Skin epidermis (tissue), 12 donors: ENCODE data around the gene MLN.

Experiments
- H3K27ac ChIP-seq, 21 experiments: fragments of 200-600 bp; sonication (generic) in 11 of 21; one replicate each; pipeline ENCODE4 v1.5.0; 2020; ENCODE audit warnings: mild to moderate bottlenecking in 3 of 21, inconsistent platforms in 2 of 21, moderate library complexity in 2 of 21
- H3K4me3 ChIP-seq, 7 experiments: fragments of 200-600 bp; sonication (generic) in 2 of 7; one replicate each; pipeline ENCODE4 v1.5.0; 2020; ENCODE audit warnings: inconsistent platforms in 2 of 7, mild to moderate bottlenecking in 2 of 7, moderate library complexity in 1 of 7

MLN gene, protein sequence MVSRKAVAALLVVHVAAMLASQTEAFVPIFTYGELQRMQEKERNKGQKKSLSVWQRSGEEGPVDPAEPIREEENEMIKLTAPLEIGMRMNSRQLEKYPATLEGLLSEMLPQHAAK

GRCh38 chr6:33803571-33804053, at the start of gene MLN:
Gene MLN (minus strand): TSS chr6:33804003. CDS start chr6:33801163, 2,840 bp downstream.
- H3K4me3 ChIP-seq: no peak within 1 kb of the TSS

DNA sequence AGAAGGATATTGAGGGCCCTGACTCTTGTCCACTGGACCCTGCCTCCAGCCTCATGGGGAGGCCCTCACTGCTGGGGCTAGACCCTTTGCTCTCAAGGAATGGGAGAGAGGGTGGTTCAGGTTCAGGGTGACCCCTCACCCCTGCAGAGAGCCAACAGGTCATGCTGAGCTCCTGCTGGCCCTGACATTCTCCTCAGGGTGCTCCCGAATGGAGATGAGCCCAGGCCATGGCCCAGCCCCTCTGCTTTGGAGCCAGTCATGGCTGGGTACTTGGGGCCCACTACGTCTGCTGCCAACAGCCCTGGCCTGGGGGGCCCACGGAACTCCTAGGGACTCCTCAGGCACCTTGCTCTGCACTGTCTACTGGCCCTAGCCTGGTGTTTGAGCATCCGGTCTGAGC, 49.2 kb upstream of the MLN start:
- H3K4me3 ChIP-seq: no peak overlapping the region
- no peak overlapping the region for H3K27ac ChIP-seq

More at GRCh38 chr6:33803571-33804053, at the start of gene MLN:
- no peak within 1 kb of the TSS for H3K27ac ChIP-seq

DNA sequence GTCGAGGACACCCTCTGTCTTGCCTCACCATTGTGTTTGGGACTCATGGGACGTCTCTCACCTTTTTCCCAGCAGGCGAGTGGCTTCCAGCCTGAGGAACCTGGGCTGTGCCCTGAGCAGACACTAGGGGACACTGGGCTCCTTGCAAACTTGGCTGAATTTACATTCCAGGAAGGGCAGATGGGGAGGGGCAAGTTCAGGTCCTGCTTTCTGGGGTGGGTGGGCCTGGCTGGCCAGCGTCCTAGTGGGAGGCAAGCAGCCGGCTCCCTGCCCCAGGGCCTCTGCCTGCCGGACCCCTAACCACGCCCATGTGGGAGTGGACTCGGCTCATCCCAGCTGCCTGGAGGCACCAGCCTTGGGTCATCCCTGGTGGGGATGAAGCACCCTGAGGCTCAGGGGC, 48.2 kb upstream of the MLN start:
- H3K4me3 ChIP-seq: no peak overlapping the region

GRCh38 chr6:33850869-33851541, 47.2 kb upstream of the MLN start:
- H3K4me3 ChIP-seq: no peak overlapping the region

More for the DNA sequence above, 48.2 kb upstream of the MLN start:
- no peak overlapping the region for H3K27ac ChIP-seq

GRCh38 chr6:33850296-33850695, 46.5 kb upstream of the MLN start:
- H3K27ac ChIP-seq: no peak overlapping the region
- no peak overlapping the region for H3K4me3 ChIP-seq

More at GRCh38 chr6:33850869-33851541, 47.2 kb upstream of the MLN start:
- no peak overlapping the region for H3K27ac ChIP-seq

GRCh38 chr6:33849500-33850075, 45.8 kb upstream of the MLN start:
- Histone ChIP-seq H3K27ac (no peak overlapping the region), H3K4me3 (no peak overlapping the region)

DNA sequence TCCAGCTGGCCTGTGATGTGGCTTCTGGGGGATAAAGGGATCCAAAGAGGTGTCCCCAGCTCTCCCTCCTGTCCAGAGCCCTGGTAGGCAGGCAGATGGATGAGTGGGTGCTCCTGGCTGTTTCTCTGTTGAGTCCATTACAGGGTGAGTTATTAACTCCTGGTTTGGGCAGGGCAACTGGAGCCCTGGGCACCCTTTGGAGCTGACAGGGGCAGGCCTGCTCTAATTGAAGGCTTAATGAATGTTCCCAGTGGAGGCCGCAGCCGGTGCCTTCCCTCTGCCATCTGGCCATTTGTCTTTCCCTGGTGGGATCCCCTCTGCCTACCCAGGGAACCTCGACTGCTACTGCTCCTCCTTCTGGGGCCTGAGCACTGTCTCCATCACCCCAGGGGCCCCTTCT, 44.7 kb upstream of the MLN start:
- no peak overlapping the region for H3K27ac ChIP-seq
- no peak overlapping the region for H3K4me3 ChIP-seq

DNA sequence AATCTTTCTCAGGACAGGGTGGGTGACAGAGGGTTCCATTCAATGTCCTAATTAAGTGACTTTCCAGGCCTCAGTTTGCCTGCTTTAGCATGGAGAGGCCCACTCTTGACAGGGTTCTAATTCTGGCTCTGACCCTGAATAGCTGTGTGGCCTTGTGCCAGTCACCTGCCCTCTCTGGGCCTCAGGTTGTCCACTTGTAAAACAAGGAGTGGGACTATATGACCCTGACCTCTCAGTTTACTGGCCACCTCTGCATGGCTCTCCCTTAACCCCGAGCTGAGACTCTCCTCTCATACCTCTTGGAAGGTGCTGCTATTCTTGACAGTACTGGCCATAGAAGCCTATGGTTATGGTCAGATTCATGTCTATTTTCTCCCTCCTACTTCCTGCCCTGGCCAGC, 44.1 kb upstream of the MLN start:
- no peak overlapping the region for H3K4me3 ChIP-seq

DNA sequence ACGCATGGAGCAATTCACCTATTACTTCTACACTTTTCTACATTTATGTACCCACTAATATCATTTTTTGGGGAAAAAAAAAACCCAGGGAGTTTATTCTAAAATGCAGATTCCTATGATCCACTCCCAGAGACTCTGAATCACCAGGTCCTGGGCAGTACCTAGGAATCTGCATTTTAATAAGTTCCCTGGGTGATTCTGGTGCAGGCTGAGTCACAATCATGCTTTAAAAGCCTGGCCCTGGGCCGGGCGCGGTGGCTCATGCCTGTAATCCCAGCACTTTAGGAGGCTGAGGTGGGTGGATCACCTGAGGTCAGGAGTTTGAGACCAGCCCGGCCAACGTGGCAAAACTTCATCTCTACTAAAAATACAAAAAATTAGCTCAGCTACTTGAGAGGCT, 43.3 kb upstream of the MLN start:
- Histone ChIP-seq H3K27ac (no peak overlapping the region), H3K4me3 (no peak overlapping the region)

More for the DNA sequence above, 44.1 kb upstream of the MLN start:
- H3K27ac ChIP-seq: no peak overlapping the region

DNA sequence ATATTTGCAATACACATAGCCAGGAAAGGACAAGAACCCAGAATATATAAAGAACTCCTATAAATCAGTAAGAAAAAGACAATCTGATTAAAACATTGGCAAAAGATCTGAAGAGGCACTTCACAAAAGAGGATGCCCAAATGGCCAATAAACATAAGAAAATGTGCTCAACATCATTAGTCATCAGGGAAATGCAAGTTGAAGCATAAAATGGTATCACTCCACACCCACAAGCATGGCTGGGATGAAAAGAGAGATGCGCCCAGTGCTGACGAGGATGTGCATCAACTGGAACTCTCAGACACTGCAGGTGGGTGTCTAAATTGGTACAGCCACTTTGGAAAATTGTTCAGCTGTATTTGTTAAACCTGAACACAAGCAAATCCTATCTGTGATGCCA, 42.4 kb upstream of the MLN start:
- no peak overlapping the region for H3K27ac ChIP-seq
- H3K4me3 ChIP-seq: no peak overlapping the region

DNA sequence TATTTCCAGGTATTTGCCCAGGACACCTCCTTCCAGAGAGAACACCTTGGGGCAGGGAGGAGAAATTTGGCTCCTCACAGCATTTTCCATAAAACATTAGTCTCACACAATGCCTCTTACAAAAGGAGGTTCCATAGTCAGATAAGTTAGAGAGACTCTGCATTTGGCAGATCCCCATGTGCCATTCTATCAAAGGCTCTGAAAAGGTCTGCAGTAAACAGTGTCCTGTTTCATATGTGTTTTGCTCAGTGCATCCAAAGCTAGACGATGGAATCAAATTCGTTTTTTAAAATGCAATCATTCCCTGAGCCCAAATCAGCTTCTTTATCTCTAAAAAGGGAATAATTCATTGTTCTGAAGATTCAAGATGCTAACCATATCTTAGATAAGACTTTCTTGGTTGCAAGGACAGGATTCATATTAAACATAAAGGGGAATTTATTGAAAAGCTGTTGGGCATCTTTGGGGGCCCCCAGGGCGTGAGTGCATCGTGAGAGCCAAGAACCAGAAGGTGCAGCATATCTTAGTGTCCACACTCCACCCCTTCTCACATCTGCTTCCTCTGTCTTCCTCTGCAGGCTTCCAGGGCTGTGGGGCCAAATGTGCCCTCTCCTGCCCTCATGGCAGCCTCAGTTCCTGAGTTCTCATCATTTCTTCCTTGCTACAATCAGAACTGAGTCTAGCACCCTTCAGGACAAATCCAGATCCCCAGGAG, 41.4 kb upstream of the MLN start:
- no peak overlapping the region for H3K4me3 ChIP-seq

DNA sequence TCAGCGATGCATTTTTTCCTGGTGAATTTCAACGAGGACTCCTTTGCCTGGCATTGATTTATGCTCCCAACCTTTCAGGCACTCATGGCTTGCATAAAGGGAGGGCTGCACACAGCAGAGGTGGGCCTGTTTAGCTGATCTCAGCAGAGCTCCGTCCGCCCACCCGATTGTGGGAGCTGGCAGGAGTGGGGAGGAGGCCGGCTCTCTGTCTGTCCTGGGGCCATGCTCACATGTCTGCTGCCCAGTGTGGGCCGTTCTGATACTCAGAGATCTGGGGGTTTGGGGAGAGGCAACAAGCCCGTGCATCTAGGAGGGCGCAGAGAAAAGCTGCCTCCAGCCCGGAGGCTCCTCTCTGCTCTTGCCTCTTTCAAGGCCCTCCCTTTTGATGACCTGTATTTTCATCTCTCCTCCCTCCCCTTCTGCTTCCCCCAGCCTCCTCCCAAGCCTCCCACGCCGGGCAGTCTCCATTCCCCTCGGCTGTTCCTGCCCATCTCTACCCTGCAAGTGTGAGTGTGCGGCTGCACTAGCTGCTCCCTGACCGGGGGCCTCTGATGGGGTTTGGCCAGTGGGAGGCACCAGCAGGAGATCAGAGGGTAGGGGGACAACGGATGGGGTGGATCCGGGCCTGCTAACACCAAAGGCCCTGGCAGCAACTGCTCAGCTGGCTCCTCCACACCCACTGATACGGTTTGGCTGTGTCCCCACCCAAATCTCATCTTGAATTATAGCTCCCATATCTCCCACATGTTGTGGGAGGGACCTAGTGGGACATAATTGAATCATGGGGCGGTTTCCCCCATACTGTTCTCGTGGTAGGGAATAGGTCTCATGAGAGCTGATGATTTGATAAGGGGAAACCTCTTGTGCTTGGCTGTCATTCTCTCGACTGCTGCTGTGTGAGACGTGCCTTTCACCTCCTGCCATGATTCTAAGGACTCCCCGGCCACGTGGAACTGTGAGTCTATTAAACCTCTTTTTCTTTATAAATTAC, 39.6 kb upstream of the MLN start:
- Histone ChIP-seq H3K27ac (no peak overlapping the region), H3K4me3 (no peak overlapping the region)

More for the DNA sequence above, 41.4 kb upstream of the MLN start:
- no peak overlapping the region for H3K27ac ChIP-seq

DNA sequence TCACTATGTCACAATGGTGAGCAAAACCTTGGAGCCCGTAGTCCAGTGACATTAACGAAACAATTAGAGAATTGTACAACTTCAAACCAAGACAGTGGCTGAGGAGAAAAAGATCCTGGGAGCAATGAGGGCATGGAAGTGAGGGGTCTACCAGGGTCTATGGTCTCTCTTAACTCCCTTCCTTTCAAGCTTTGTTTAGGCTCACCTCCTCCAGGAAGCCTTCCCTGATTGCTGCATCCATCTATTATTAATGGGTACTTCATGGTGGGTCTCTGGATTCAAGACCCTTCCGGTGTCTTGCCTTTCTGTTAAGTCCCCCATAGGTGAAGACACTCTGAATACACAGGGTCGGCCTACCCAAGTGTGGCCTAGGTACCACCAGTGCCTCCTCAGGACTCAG, 38.1 kb upstream of the MLN start:
- Histone ChIP-seq H3K27ac (no peak overlapping the region), H3K4me3 (no peak overlapping the region)

GRCh38 chr6:33841070-33841469, 37.3 kb upstream of the MLN start:
- Histone ChIP-seq H3K4me3 (no peak overlapping the region), H3K27ac (peak overlapping the region in 3 of 21 experiments; percentile 27 to 61 (median 61))

- Histone ChIP-seq H3K27ac (peak overlapping the region in 15 of 21 experiments; percentile 16 to 72 (median 59)), H3K4me3 (no peak overlapping the region)
Measured at GRCh38 chr6:33840048-33840926, 36.5 kb upstream of the MLN start.

- peak overlapping the region in 12 of 21 experiments; percentile 9 to 72 (median 58) for H3K27ac ChIP-seq
- H3K4me3 ChIP-seq: no peak overlapping the region
Measured at GRCh38 chr6:33839399-33840047, 35.7 kb upstream of the MLN start.

DNA sequence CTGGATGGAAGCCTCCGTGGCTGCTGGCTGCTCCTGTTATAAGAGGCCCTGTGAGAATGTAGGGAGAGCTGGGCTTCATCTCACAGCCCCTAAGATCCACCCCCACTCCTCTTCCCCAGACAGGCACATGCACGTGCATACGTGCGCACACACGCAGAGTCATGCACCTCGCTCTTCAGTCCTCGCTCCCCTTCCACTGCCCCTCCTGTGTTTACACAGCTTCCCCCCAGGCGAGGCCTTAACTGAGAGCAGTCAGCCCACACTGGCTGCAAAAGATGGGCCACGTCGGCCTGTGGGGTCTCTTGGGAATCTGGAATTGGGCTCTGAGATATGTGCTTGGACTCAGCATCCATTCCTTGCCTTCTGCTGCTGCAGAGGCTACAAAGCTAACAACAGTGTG, 35.2 kb upstream of the MLN start:
- Histone ChIP-seq H3K27ac (peak overlapping the region in 6 of 21 experiments; percentile 5 to 72 (median 58)), H3K4me3 (no peak overlapping the region)
